Duodenal mucosa (tissue), 2 donors: Measurements from ENCODE around the gene ALDOB.

Experiments
- H3K27ac ChIP-seq: one replicate; pipeline ENCODE4 v1.7.0; 2013; ENCODE audit warnings: low read depth, low read length
- H3K27me3 ChIP-seq, 2 donors: one replicate each; pipeline ENCODE4 v1.7.0; 2013; ENCODE audit warnings: low read length in 2 of 2, control low read depth in 1 of 2; ENCODE audit not compliant: insufficient read depth in 2 of 2, control insufficient read depth in 1 of 2
- H3K36me3 ChIP-seq, 2 donors: one replicate each; pipeline ENCODE4 v1.7.0; 2013; ENCODE audit warnings: low read length in 2 of 2, control low read depth in 1 of 2; ENCODE audit not compliant: insufficient read depth in 2 of 2, control insufficient read depth in 1 of 2
- H3K4me1 ChIP-seq, 2 donors: one replicate each; pipeline ENCODE4 v1.7.0; 2013; ENCODE audit warnings: low read length in 2 of 2, control low read depth in 1 of 2; ENCODE audit not compliant: insufficient read depth in 2 of 2, control insufficient read depth in 1 of 2
- H3K4me3 ChIP-seq, 2 donors: one replicate each; pipeline ENCODE4 v1.7.0; 2013; ENCODE audit warnings: low read length in 2 of 2, low read depth in 1 of 2
- H3K9ac ChIP-seq, 2 donors: one replicate each; pipeline ENCODE4 v1.7.0; 2013; ENCODE audit warnings: low read length in 2 of 2, low read depth in 1 of 2
- H3K9me3 ChIP-seq, 2 donors: one replicate each; pipeline ENCODE4 v1.7.0; 2013; ENCODE audit warnings: low read length in 2 of 2, control low read depth in 1 of 2; ENCODE audit not compliant: control insufficient read depth in 1 of 2

ALDOB gene

DNA sequence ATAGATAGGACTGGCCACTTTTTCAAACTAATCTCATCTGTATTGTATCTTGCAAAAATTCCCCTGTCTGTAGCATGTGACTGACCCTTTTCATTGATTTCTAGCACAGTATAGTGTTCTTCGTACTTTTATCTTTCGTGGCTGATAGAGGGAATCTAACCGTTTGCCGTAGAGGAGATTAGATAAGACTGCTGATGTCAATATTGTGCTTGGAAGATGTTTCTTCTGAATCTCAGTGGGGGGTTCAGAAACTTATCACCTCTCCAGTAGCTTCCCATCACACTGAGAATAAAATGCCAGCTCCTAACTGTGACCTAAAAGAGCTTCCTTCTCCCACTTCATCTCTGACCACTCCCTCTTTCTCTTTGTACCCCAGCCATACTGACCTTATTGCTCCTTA lies 25.4 kb upstream of the ALDOB start:
- Histone ChIP-seq H3K4me3 (no peak overlapping the region), H3K9me3 (no peaks in the 10 kb centered on the region), H3K27ac (no peak overlapping the region), H3K9ac (no peak overlapping the region), H3K36me3 (no peaks in the 10 kb centered on the region), H3K27me3 (no peaks in the 10 kb centered on the region), H3K4me1 (peaks cover 0 to 5% of the 10 kb centered on the region in 2 donors)

- no peaks in the 10 kb centered on the region for H3K27me3 ChIP-seq
- no peak overlapping the region for H3K4me3 ChIP-seq
- H3K4me1 ChIP-seq, result peaks cover 0 to 5% of the 10 kb centered on the region in 2 donors
- H3K36me3 ChIP-seq, result no peaks in the 10 kb centered on the region
- H3K27ac ChIP-seq, result no peak overlapping the region
- no peaks in the 10 kb centered on the region for H3K9me3 ChIP-seq
- H3K9ac ChIP-seq, result no peak overlapping the region
Observed at GRCh38 chr9:101458963-101459631, 23.5 kb upstream of the ALDOB start.

GRCh38 chr9:101457003-101457402 lies 21.4 kb upstream of the ALDOB start:
- Histone ChIP-seq H3K36me3 (no peaks in the 10 kb centered on the region), H3K9me3 (peaks cover 0 to 10% of the 10 kb centered on the region in 2 donors)

DNA sequence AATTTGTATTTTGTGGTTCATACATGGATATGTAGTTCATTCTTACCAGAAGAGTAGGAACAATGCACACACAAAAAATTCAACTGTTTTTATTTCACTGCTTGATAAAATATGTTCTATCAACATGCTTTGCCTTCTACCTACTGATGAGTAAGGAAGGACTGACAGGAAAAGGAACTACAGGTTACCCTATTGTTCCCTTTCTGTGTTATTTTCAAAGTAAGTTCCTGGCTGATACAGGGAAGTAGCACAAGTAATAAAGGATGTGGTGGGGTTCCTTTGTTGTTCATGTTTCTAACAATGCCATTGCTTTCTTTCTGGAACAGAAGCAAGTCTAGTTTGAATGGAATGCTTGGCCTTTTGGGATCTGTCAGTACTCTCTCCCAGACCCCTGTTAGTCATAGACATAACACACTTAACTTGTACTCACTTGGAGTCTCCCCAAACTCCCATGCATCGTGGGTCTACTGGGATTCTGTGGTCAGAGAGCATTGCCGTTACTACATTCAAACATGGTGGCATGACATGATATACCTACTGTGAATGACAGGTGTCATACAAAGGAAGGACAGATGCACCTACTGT lies 20.2 kb upstream of the ALDOB start:
- Histone ChIP-seq H3K36me3 (no peaks in the 10 kb centered on the region), H3K9me3 (peaks cover 0 to 12% of the 10 kb centered on the region in 2 donors), H3K9ac (no peak overlapping the region), H3K27me3 (no peaks in the 10 kb centered on the region), H3K4me3 (no peak overlapping the region), H3K27ac (no peak overlapping the region), H3K4me1 (peaks cover 0 to 7% of the 10 kb centered on the region in 2 donors)

More at GRCh38 chr9:101457003-101457402, 21.4 kb upstream of the ALDOB start:
- Histone ChIP-seq H3K4me1 (peaks cover 0 to 5% of the 10 kb centered on the region in 2 donors), H3K27ac (no peak overlapping the region), H3K9ac (no peak overlapping the region), H3K4me3 (no peak overlapping the region), H3K27me3 (no peaks in the 10 kb centered on the region)

- Histone ChIP-seq H3K27me3 (no peaks in the 10 kb centered on the region), H3K4me3 (no peak overlapping the region), H3K4me1 (peaks cover 4 to 7% of the 10 kb centered on the region in 2 donors), H3K9me3 (peaks cover 0 to 12% of the 10 kb centered on the region in 2 donors), H3K9ac (no peak overlapping the region), H3K36me3 (no peaks in the 10 kb centered on the region), H3K27ac (no peak overlapping the region)
Observed at GRCh38 chr9:101453776-101454570, 18.4 kb upstream of the ALDOB start.

DNA sequence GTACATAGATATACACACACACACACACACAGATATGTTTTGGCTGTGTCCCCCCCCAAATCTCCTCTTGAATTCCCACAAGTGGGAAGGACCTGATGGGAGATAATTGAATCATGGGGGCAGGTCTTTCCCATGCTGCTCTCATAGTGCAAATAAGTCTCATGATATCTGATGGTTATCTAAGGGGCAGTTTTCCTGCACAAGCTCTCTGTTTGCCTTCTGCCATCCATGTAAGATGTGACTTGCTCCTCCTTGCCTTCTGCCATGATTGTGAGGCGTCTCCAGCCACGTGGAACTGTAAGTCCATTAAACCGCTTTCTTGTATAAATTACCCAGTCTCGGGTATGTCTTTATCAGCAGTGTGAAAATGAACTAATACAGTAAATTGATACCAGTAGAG lies 15.9 kb upstream of the ALDOB start:
- H3K9ac ChIP-seq, result no peak overlapping the region
- no peak overlapping the region for H3K27ac ChIP-seq
- no peaks in the 10 kb centered on the region for H3K27me3 ChIP-seq
- H3K9me3 ChIP-seq, result peaks cover 0 to 12% of the 10 kb centered on the region in 2 donors
- H3K4me1 ChIP-seq, result peaks cover 4 to 7% of the 10 kb centered on the region in 2 donors
- H3K36me3 ChIP-seq, result no peaks in the 10 kb centered on the region
- H3K4me3 ChIP-seq, result no peak overlapping the region

DNA sequence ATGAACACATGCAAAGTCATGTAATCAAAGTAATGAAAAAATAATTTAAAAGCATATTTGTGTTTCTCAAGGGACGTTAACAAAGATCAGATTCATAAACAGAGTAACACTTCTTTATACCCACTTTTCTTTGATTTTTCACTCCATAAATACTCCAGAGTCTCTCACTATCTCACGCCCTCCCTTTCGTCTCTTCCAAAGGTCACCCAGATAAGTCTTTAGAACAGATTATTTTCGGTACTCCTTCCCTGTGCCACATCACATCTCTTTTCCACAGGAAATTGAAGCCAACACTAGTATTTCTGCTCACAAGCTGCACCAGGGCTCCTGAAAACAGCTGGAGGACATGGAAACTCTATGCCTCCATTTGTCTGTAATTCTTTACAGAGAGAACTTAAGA lies 15.4 kb upstream of the ALDOB start:
- Histone ChIP-seq H3K36me3 (no peaks in the 10 kb centered on the region), H3K4me1 (peaks cover 4 to 11% of the 10 kb centered on the region in 2 donors), H3K9me3 (peaks cover 0 to 12% of the 10 kb centered on the region in 2 donors), H3K9ac (peak overlapping the region in 1 of 2 donors; percentile 9), H3K27me3 (no peaks in the 10 kb centered on the region), H3K4me3 (no peak overlapping the region), H3K27ac (no peak overlapping the region)

DNA sequence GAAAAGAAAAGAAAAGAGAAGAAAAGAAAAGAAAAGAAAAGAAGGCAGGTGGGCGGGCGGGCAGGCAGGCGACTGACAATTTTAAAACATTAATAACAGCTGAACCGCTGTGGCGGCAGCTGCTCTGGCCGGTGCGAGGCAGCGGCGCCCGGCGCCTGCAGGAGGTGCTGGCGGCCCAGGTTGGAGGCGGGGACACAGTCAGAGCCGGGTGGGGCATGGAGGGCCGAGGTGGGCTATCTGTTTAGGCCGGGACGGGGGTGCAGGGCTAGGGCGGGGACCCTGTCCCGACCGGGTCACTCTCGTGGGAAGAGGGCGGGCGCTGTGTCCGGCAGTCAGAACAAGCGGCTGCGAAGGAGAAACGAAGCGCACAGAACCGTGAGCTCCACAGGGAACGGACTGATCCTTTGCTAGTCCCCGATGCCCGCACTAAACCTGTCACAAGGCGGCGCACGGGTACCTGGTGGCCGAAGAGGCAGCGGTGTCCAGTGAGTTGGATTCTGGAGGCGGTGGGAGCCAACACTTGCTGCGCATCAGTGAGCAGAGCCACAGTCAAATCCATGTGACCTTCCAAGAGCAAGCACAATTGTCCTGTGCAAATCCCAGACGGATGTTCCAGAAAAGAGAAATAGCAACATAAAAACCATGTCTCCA lies 13.6 kb upstream of the ALDOB start:
- H3K27ac ChIP-seq, result peak overlapping the region; percentile 64
- H3K27me3 ChIP-seq, result no peaks in the 10 kb centered on the region
- peaks cover 0 to 12% of the 10 kb centered on the region in 2 donors for H3K9me3 ChIP-seq
- H3K4me3 ChIP-seq, result peak overlapping the region; percentile 68 to 85
- H3K9ac ChIP-seq, result peak overlapping the region; percentile 21 to 79
- no peaks in the 10 kb centered on the region for H3K36me3 ChIP-seq
- peaks cover 15 to 22% of the 10 kb centered on the region in 2 donors for H3K4me1 ChIP-seq

GRCh38 chr9:101448680-101449070 lies 13.1 kb upstream of the ALDOB start:
- Histone ChIP-seq H3K4me1 (peaks cover 18 to 25% of the 10 kb centered on the region in 2 donors), H3K27me3 (no peaks in the 10 kb centered on the region), H3K4me3 (peak overlapping the region; percentile 13 to 68), H3K9me3 (peaks cover 0 to 12% of the 10 kb centered on the region in 2 donors), H3K36me3 (no peaks in the 10 kb centered on the region), H3K27ac (no peak overlapping the region), H3K9ac (no peak overlapping the region)
